Measurements from ENCODE around the gene DPH5.

DNA sequence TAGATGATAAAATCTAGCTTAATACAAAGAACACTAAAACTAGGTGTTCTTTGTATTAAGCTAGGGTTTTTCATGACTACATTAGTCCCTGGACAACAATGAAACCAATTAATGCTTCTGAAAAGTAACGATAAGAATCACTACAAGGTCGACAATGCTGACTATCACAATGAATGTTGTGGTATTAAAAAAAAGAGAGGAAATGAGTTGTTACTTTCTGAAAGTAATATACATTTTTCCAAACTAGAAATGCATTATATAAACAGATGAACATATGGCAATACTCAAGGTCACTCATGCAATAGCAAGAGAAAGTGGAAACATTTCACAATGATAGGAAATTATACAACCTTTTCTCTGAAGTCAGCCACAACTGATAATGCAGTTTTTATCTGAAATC, 19.0 kb downstream of the DPH5 start:
- TF ChIP-seq GATA2 (IDR thresholded peaks at IDR 0.05; ENCODE audit: low read depth, low read length) = no peak
- TF ChIP-seq GATA3 (IDR thresholded peaks at IDR 0.05; ENCODE audit: low read depth, low read length) = no peak
